ENCODE results near the gene COL28A1.

DNA sequence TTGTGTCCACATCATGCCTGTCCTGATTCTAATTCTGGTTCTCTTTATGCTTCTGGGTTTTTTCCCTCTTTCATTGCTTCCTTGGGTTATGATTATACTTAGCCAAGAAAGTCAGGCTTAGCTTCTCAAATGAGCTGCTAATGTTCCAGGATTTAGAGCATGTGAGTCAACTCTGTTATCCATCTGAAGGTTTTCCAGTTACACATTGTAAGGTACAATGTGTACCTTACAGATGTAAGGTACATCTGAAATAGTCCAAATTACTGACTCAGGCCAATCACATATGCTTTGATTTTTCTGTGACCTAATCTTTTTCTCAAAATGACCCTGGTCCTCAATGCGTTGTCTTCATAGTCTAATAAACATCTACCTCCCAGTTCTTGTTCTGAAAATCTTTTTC is 17.7 kb upstream of the COL28A1 start:
- TF ChIP-seq, protein P1, sequence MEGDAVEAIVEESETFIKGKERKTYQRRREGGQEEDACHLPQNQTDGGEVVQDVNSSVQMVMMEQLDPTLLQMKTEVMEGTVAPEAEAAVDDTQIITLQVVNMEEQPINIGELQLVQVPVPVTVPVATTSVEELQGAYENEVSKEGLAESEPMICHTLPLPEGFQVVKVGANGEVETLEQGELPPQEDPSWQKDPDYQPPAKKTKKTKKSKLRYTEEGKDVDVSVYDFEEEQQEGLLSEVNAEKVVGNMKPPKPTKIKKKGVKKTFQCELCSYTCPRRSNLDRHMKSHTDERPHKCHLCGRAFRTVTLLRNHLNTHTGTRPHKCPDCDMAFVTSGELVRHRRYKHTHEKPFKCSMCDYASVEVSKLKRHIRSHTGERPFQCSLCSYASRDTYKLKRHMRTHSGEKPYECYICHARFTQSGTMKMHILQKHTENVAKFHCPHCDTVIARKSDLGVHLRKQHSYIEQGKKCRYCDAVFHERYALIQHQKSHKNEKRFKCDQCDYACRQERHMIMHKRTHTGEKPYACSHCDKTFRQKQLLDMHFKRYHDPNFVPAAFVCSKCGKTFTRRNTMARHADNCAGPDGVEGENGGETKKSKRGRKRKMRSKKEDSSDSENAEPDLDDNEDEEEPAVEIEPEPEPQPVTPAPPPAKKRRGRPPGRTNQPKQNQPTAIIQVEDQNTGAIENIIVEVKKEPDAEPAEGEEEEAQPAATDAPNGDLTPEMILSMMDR (conservative IDR thresholded peaks at IDR 0.05; ENCODE audit: low read length) = no peak
- TF ChIP-seq EZH2phosphoT487 (IDR thresholded peaks at IDR 0.05; ENCODE audit: borderline replicate concordance) = no peak
